ENCODE measurements around the gene CLEC17A.
A peak's percentile ranks its signal among the peaks of the same experiment; 100 is the strongest.
"Not testable (repeated sequence)": the region's sequence is repeated elsewhere in the genome, so short reads cannot be mapped to it uniquely, and the experiment has no call there.

The CLEC17A gene, protein sequence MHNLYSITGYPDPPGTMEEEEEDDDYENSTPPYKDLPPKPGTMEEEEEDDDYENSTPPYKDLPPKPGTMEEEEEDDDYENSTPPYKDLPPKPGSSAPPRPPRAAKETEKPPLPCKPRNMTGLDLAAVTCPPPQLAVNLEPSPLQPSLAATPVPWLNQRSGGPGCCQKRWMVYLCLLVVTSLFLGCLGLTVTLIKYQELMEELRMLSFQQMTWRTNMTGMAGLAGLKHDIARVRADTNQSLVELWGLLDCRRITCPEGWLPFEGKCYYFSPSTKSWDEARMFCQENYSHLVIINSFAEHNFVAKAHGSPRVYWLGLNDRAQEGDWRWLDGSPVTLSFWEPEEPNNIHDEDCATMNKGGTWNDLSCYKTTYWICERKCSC

DNA sequence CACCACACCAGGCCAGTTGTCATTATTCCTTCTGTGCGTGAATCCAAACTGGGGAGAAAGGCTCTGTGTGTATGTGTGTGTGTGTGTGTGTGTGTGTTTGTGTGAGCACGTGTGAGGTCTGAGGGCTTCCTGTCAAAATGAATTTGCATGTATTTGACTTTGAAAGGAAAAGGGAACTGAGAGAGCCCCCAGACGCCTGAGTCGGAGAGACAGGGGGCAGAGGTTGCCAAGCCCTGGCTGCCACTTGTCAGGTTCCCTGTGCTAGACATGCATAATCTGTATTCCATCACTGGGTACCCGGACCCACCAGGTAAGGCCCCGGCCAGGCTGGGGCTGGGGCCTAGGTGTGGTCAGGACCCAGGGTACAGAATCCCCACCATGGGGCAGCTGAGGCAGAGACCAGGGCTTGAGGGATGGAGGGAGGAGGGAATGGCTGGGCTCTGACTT, at the start of gene CLEC17A:
Gene CLEC17A, plus strand, starts transcription at position 191 of the 447 bp plus-strand sequence. Its CDS starts 77 bp downstream, at position 268.
- no peak for DNase-seq

DNA sequence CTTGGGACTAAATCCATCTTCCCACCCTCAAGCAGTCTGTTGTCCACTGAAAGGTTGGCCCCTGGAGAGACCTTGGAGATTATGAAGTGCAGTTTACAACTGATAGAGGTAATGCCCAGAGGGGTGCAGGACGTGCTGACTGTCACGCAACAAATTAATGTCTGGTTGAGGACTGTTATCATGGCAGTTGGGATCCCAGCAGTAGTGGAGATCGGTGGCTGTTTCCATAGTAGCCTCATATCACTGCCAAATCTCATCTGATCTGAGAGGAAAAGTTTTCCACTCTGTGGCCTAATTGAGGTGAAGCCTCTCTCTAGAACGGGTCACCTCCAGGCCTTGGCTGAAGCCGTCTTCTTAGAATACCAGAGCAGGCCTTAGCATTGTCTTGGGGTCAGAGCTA, 49.4 kb upstream of the CLEC17A start:
- no peak for DNase-seq

DNA sequence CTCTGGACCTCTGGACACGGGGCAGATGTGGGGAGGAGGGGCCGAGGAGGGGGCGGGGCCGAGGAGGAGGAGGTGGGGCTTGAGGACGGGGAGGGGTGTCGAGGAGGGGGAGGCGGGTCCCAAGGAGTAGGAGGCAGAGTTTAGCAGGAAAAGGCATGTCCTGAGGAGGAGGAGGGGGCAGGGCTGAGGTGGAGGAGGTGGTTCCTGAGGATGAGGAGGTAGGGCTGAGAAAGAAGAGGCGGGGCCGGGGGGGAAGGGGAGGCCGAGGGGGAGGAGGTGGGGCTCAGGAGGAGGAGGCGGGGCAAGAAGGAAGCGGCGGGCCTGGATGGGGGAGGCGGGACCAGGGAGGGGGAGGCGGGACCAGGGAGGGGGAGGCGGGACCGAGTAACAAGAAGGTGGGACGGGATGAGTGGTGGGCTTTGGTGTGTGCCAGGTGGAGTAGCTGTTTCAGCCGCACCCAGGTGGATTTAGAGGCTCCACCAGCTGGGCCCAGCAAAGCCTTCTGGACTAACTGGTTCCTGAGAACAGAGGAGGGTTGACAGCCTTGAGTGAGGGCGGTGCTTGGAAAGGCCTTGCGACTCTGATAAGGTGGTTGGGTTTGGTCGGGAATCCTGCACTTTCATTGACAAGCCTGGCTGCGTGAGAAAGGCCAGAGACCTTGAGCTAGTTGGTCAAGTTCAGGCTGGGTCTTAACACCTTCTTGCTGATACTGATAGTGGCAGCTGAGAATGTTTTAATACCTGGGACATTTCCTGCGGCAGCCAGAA, 45.8 kb upstream of the CLEC17A start:
- peak; percentile 43 for DNase-seq

DNA sequence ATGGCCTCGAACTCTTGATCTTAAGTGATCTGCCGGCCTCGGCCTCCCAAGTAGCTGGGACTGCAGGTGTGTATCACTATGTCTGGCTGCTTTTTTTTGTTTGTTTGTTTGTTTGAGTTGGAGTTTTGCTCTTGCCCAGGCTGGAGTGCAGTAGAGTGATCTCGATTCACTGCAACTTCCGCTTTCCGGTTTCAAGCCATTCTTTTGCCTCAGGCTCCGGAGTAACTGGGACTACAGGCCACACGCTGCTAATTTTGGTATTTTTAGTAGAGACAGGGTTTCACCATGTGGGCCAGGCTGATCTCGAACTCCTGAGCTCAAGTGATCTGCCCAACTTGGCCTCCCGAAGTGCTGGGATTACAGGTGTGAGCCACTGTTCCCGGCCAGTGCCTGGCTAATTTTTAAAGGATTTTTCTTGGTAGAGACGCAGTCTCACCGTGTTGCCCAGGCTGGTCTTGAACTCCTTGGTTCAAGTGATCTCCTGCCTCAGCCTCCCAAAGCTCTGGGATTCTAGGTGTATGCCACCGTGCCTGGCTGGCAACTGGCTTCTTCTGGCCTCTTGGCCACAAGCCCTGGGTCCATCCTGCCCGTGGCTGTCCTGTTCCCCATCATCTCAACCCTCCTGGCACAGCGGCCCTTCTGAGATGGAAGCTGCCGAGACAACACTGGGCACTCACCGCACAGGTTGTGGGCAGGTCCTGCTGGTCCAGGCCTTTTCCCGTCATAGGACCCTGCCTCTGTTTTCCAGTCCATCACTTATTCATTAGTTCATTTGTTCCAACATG, 42.0 kb upstream of the CLEC17A start:
- DNase-seq, result no peak

DNA sequence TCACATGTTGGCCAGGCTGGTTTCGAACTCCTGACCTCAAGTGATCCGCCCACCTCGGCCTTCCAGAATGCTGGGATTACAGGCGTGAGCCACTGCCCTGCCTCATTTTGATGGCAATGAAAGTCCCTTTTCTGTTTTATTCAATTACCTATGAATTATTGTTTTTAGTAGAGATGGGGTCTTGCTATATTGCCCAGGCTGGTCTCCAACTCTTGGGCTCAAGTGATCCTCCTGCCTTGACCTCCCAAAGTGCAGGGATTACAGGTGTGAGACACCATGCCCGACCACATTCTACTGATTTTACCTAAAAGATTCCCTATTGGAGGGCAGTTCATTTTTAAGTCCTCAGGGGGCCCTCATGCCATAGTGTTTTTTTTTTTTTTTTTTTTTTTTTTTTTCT, 40.9 kb upstream of the CLEC17A start:
- not testable (repeated sequence) for DNase-seq

DNA sequence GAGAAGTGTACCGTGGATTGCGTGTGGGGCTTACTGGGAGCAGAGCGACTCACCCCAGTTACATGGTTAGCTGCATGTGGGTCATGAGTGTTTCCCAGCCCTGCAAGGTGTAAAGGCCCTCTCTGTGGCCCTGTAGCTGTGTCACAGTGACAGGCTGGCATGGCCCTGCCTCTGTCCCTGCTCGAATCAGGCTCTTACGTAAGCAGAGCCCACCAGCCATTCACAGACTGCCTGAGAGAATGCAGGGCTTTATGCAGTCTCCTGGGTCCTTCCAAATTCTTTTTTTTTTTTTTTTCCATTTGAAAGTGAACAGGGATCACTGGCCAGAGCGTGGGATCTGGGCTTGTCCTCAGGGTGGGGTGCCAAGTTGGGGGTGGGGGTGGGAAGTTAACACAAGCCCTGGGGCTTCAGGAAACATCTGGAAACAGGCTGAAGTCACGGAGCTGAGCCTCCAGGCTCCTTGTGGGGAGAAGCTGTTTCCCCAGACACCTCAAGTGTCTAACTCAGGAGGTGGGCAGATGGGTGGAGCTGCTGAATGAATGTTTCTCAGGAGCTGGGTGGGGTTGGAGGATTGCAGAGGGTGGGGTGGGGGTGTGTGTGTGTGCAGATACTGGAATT, 40.1 kb upstream of the CLEC17A start:
- no peak for DNase-seq

DNA sequence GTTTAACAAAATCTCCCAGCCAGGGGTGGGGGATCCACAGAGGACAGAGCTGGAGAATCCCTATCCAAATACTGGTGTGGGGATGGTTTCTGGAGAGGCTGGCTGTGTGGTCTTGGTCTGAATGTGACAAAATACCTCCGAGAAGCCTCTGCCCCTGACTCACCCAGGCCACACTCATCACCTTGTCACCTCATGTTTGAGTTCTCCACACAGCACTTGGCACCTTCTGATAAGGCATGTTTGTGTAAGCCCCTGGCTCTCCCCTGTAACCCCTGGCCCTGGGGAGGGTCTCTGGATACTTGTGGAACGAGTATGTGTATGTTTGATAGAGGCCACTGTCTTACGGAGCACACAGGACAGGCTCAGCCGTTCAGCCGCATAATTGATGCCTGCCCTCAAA, 38.8 kb upstream of the CLEC17A start:
- DNase-seq, result no peak

DNA sequence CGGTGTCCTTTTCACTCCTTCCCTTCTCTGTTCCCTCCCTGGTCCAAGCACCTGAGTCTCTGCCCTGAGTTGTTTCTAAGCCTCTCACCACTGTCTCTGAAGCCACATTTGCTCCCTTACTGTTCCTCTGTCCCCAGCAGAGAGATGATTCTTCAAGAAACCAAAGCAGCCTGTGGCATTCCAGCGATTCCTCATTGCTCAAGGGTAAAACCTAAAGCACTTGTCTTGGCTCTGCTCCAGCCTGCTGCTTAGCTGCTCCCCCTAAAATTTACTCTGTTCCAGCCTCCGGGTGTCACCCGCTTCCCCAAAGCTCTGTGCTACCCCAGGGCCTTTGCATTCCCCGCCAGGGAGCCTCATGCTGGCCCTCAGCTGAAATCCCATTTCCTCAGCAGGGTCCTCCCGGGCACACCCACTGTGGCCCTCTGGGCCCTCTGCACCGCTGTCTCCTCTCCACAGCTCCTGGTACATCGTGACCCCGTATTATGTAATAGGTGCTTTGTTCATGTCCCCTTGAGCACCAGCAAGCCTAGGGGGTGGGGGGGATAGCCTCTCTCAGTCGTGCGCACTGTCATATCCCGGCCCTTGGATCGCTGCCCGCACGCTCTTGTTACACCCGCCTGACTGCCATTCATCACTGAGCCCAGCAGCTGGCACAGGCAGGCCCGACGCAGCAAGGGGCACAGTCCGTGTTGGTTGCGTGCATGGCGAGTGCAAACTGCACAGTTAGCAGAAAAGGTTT, 37.7 kb upstream of the CLEC17A start:
- DNase-seq, result no peak

DNA sequence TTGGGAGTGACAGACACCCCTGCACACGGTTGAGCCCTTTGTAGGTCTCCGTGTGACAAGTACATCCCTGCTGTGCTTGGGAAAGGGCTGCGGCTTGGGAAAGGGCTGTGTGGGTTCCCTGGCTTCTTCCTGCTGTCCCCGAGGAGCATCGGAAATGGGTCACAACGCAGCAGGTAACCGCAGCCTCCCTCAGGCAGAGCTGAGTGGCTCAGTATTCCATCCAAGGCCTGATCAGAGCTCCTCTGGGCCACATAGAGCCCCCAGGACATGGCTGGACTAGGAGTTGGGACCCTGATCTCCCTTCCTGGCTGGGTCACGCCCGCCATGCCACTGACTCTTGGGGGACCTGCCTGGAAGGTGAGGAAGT, 37.2 kb upstream of the CLEC17A start:
- DNase-seq, result no peak

DNA sequence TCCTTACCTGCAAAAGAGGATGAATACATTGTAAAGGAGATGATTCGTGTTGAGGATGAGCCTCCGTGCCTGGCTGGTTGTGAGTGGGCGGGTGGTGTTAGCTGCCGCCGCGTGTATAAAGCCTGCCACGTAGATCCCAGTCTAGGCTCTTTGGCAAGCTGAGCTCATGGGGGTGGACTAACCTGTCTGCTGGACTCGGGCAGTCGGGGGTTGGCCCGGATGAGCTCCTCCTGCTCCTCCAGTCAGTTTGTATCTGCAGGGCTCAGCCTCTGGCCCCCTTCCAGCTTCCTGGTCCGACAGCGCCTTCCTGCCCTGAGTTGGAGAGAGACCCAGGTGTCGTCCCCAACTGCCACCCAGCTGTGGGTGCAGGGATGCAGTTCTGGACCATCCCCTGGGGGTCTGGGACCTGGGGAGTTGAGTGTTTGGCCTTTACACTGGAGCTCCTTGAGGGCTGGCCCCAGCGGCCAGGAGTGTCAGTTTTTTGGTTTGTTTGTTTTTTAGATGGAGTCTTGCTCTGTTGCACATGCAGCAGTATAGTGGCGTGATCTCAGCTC, 32.6 kb upstream of the CLEC17A start:
- DNase-seq, result no peak

DNA sequence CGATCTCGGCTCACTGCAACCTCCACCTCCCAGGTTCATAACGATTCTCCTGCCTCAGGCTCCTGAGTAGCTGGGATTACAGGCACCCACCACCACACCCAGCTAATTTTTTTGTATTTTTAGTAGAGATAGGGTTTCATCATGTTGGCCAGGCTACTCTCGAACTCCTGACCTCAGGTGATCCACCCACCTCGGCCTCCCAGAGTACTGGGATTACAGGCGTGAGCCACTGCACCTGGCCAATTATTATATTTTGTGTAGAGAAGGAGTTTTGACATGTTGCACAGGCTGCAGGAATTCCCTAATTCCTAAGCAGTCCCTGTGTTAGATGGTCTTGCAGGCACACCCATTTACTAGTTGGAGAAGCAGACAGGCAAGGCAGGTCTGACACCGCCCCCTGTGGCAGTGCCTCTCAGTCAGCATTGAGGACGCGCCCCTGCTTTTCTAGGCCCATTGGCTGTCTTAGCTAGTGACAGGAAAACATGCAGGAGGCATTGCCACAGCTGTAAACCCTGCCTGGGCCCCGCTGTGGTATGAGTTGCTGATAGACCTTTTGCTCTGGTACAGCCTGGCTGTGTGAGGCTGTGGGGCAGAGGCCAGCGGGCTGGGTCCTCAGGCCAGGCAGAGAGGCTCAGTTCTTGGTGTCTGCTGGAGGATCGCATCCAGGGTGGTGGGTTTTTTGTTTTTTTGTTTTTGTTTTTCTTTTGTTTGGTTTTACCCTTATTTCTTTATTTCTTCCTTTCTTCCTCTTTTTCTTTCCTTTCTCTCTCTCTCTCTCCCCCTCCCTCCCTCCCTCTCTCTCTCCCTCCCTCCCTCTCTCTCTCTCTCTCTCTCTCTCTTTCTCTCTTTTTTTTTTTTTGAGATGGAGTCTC, 31.5 kb upstream of the CLEC17A start:
- DNase-seq, result peak; percentile 57

DNA sequence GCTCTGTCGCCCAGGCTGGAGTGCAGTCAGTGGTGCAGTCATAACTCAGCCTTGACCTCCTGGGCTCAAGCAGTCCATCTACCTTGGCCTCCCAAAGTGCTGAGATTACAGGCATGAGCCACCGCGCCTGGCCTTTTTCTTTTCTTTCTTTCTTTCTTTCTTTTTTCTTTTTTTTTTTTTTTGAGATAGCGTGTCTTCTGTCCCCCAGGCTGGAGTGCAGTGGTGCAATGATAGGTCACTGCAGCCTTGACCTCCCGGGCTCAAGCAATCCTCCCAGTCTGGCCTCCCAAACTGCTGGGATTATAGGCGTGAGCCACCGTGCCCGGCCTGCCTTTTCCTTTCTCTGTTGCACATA, 30.9 kb upstream of the CLEC17A start:
- DNase-seq, result not testable (repeated sequence)

DNA sequence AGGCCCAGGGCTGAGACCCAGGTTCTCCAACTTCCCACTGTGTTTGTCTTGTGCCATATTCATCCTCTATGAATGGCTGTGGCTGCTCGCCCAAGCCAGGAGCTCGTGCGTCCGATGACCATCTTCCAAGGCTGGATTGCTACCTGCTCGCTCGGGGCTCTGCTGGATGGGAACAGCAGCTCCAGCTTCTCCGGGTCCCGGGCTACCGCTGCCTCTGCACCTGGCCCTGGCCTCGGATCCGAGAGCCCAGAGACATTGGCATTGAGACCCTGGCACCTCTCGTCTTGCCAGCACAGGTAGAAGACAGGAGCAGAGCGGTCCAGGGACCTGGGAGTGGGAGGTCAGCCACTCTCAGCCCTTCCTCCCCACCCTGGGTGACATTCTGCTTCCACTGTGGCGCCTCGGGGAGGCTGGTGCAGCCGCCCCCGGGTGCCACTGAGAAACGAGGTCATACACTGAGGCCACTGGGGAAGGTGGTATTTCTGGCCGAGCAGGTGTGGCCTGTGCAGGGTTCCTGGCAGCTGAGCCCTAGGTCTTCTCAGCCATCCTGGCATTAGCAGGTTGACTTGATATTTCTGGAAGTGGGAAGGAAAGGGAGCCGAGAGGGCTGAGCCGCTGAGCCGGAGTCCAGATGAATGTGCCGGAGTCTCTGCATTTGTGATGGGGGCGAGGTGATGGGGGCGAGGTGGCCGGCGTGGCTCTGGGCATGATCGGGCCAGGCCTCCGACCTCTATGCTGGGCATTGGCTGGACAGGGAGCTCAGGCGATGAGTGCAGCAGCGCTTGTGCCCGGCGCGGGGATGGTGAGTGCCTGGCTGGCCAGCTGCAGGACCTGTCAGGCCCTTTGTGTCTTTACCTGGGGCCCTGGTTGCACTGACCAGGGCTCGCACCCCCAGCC, 29.6 kb upstream of the CLEC17A start:
- no peak for DNase-seq

DNA sequence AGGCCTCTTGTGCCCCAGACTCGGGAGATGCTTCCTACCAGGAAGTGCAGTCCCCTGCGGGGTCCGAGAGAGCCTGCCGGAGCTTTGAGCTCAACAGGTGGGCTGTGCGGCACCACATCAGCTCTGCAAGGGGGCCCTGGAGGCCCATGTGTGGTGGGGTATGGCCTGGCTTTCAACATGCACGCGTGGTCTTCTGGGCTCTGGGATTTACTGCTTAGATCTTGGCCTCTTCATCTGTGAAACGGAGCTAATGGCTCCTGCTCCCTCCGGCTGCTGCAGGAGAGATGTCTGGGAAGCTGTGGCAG, 29.0 kb upstream of the CLEC17A start:
- no peak for DNase-seq

DNA sequence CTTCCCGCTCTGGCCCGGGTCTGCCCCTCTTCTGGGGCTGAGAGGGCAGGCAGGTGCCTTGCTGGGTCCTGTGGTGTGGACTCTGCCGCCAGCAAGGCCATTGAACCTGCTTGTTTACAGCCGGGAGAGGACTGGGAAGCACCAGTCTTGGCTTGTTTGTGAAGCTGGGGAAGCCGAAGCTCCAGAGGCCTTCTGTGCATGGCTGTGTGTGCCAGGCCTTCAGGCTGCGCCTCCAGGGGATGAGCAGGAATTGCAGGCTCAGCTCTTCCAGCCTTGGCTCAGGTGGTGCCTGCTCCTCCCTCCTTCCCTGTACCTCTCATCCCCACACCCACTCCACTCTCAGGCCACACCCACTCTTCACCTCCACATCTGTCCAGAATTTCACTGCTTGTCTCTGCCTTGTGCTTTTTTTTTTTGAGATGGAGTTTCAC, 28.5 kb upstream of the CLEC17A start:
- DNase-seq, result no peak

DNA sequence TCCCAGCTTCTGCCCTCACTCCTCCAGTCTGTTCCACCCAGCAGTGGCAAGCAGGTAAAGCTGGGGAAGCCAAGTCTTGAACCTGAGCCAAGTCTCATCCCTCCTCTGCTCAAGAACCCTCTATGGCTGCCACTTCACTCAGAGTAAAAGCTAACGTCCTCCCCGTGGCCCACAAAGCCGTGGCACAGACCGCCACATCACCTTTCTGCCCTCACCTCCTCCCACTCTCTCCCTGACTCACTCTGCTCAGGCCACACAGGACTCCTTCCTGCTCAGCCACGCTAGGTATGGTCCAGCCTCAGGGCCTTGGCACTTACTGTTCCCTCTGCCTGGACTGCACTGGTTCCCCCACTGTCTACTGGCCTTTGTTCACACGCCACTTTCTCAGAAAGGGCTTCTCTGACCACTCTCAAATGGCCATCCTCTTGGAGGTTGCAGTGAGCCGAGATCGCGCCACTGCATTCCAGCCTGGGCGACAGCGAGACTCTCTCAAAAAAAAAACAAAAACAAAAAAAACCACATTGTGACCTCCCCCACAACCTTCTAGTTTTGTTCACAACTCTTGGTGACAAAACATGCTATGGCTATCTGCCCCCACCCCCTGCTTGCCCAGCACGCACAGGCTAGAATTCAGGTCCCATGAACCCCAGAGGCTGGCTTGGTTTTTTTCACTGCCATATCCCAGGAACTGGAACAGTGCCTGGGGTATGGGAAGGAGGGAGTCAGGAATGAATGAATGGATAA, 26.8 kb upstream of the CLEC17A start:
- no peak for DNase-seq

DNA sequence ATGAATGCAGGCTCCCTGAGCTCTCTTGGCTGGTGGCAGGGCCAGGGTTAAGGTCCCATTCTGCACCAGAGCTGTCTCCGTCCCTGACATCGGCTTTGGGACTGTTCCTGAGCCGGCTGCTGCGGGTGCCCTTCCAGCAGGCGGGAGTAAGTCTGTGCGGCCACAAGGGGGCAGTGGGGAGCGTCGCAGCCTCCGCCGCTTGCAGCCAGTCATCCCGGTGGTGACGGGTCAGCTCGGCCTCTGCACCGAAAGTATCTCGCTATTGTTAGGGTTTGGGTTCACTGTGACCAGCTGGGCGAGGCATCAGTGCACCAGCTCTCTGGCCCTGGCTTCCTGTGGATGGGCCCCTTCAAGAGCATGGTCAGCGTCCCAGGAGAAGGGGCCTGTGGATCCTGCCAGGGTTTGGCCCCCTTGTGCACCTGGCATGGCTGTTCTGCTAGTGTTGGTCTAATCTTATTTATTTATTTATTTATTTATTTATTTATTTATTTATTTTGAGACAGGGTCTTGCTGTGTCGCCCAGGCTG, 26.2 kb upstream of the CLEC17A start:
- peak; percentile 75 for DNase-seq

DNA sequence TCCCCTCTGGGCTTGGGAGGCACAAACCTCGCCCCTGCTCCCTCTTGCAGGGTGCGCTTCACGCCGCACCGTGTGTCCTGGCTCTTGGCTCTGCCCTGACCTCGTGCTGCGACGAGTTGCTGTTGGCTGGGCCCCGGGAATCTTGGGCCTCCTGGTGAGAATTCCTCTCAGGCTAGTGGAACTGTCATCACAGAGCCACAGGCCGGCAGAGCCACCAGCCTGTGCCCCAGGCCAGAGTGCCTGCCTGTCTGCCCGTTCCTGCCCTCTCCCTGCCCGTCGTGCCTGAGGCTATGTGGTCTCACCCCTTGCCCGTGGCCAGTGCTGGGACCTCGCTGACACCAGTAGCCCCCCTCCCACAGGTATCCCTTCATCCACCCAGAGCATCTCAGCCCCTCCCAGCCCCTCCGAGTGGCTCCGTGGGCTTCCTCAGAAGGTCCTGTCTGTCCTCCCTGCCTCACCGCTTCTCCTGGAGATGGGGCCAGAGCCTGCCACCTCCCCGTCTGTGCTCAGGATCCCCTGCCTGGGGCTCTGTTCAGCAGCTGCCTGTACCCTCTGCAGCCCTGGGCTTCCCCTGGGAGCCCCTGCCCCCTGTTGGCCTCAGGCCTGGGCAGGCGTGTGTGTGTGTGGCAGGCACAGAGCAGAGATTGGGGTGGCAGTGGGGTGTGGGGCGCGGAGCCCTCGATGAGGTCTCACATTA, 24.4 kb upstream of the CLEC17A start:
- no peak for DNase-seq
